Stimulated activated CD4-positive, alpha-beta T cell treated with anti-CD3 and anti-CD28 coated beads, TNF-alpha, amount 100 ng/mL, for 48 hours (primary cell): ENCODE measurements around the gene CEP20.

Experiments used
- DNase-seq, 3 donors: peaks; one replicate each; pipeline ENCODE4 v3.0.0-alpha.2; 2020; ENCODE audit warnings: low read depth in 3 of 3

Gene CEP20

DNA sequence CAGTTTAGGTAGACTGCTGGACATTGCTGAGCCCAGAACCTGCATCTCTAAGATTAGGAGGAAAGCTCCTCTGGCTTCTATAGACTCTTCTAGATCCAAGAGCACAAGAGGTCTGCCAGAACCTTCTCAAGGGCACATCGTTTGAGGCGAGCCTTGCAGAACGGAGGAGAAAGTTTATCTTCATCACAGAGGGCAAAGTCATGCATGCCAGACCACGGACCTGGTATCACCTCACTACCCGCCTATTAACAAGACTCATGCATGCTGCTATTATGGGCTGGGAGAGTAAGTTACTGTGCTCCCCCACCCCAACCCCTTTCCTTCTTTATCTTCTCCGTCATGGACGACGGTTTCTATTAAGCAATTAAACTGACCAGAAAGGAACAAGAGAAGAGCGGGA lies 54.9 kb downstream of the CEP20 start:
- no peak for DNase-seq

DNA sequence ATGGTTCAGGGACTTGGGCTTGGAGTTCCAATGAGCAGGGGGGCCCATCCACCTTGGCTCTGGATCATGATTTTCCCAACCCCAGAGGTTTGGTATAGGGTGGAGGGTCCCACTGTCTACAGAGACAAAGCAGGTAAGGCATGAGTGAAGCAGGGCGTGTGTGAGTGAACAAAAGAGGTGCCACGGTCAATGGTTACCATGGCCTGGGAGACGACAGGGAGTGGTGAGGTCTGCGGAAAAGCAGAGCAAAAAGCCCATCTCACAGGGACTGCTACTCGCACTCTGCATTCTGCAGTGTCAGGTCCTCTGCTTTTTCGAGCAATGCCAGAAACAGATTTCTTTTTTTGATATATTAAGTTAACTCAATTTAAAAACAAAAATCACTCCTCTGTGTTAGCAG lies 56.2 kb downstream of the CEP20 start:
- no peak for DNase-seq

DNA sequence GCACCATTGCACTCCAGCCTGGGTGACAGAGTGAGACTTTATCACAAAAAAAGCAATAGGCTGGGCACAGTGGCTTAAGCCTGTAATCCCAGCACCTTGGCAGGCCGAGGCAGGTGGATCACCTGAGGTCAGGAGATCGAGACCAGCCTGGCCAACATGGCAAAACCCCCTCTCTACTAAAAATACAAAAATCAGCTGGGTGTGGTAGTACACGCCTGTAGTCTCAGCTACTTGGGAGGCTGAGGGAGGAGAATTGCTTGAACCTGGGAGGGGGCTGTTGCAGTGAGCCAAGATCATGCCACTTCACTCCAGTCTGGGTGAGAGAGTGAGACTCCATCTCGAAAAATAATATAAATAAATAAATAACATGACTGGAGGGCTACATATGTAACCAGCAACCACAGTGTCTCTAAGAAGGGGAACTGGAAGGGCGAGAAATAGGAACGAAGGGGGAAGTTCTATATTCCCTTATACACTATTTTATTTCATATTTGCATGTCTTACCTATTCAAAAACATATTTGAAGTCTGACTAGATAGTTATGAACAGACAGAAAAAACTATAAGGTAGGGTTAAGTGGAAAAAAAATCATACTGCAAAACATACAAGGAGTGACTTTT lies 57.5 kb downstream of the CEP20 start:
- no peak for DNase-seq

DNA sequence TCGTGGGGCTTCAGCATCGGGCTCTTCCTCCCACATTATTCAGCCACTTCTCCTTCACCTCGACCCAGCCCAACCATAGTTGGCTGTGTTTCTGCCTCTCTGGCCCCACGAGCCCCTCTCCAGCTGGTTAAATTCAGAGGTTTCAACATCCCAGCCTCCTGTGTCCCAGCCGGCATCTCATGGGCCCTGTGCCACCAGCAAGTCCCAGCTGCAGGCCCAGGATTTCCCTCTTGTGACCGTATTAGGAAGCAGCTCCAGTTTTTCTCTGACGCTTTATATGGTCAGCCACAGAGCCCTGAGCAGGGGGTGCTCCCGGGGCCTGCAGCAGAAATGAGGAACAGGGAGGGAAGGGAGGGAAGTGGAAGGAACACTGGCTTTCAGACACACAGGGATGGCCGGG lies 58.9 kb downstream of the CEP20 start:
- no peak for DNase-seq

DNA sequence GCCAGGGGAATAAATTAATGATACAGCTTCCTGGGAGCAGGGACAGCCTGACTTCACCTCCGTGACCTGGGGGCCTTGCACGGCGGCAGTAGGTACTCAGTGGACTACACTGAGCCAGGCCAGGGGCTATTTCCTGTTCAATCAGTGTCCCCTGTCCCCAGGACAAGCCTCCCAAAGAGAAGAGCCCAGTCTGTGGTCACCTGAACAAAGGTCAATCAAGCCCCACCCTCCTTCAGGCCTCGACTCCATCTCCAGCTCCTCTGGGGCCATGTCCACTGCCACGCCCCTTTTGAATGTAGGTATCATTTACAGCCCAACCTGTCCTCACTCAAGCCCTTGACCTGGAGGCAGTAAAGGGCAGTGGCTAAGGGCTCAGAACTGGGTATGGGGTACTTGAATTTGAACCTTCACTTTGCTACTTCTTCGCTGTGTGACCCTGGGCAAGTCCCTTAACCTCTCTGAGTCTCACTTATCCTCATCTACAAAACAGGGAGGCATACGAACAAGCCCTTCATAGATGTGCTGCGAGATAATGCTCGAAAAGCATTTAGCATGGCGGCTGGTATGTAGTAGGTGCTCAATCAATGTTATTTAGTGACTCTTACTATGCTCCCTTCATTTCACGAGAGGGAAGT lies 60.6 kb downstream of the CEP20 start:
- no peak for DNase-seq

DNA sequence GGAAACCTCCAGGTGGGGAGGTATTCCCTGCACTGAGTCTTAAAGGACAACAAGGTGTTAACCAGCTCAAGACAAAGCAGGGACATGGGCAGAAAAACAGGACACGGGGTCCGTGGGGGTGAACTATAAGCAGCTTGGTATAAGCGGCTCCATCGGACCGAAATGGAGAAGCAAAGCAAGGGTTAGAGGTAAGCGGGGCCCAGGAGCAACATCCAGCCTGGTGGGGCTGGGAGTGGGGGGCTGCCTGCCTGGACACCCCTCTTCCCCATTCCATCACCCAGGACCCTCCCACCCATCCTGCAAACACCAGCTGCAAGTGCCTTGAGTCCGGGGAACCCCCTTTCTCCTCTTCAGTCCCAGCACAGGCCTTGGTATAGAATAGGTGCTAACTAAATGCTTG lies 61.1 kb downstream of the CEP20 start:
- no peak for DNase-seq

DNA sequence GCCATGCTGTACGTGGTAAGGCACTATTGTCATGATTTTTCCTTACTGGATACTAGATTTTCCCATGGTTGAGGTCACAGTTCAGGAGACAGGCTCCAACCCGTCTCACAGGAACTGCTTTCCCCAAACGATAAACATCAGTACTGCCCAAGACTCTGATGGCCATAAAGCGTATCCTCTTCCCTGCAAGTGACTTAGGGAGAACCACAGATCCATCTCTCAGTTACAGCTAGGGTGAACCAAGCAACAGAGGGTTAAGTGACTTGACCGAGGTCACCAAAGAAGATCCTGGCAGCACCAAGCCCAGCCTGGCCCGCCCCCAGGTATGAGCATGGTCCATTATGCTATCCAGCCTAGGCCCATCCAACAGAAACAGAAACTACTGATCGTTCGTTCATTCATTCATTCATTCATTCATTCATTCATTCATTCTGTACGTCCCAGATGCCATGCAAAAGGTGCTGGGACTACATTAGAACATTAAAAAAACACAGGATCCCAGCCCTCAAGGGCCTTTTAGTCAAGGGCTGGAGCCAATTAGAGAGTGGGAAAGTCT lies 62.6 kb downstream of the CEP20 start:
- no peak for DNase-seq

DNA sequence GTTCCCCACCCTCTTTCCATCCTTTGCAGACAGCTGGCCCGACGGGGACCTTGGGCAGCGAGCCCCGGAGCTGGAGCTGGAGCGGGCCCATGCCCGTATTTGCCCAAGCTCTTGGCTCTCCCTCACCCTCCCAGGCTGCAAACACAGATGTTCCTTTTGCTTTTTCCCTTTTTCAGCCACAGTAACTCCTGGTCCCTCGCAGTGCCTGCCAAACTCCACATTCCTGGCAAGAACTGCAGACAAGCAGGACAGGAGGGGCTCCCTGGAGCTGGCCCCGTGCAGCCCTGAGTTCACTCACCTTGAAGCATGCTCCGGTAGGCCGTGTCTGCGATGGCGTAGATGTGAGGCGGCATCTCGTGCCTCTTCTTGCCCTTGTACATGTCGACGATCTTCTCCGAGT lies 65.4 kb downstream of the CEP20 start:
- no peak for DNase-seq

DNA sequence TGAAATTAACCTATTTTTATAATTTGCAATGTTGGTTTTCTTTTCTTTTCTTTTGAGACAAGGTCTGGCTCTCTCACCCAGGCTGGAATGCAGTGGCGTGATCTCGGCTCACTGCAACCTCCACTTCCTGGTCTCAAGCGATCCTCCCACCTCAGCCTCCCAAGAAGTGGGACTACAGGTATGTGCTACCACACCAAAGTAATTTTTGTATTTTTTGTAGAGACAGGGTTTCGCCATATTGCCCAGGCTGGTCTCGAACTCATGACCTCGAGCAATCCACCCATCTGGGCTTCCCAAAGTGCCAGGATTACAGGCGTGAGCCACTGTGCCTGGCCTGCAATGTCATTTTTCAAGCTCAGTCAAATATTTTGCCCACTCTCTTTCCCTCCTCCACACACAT lies 67.6 kb downstream of the CEP20 start:
- no peak for DNase-seq

DNA sequence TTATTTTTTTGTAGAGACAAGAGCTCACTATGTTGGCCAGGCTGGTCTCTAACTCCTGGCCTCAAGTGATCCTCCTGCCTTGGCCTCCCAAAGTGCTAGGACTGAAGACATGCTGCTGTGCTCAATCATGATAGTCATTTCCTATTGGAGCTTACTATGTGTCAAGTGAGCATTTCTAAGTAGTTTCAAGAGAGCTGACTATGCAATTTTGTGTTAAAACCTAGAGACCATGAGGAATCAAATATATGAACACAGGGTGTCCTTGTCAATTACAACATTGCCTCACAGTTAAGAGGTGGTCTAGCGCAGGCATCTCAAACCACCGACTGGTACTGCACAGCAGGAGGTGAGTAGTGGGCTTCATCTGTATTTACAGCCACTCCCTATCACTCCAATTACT lies 69.4 kb downstream of the CEP20 start:
- DNase-seq: no peak

DNA sequence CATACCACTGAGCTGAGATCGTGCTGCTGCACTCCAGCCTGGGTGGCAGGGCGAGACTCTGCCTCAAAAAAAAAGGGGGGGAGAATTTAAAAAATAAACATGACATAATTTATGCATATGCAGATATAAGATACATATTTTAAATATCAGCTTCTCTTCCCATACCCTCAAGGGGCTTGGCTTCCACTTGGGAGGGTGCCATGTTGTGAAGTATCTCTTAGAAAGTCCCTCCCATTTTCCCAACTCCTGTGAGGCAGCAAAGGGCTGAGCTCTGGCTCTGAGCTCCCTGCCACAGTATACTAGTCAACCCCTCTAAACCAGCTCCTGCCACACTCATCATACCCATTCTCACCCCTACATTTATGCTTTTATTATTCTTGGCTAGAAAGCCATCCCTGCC lies 71.0 kb downstream of the CEP20 start:
- no peak for DNase-seq

DNA sequence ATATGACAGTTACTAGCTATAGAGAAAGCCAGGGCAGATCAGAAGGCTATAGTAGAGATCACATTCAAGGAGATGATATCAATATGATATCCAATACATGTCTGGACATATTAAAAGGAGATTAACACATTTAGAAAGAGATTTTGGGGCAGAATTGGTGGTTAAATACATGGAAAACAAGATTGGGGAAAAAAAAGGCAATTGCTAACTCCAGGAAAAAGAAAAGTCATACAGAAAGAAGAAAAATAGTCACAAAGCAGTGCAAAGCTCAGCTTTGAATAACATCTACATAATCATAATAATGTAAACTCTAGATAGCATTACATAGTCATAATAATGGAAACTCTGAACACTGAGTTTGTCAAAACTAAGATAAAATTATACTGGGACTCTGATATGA lies 72.2 kb downstream of the CEP20 start:
- DNase-seq: no peak
